Ishikawa (cell line): ENCODE measurements around the gene CA12.

Source experiments
- CREB1 ChIP-seq: IDR thresholded peaks from 2 replicates; pipeline ENCODE4 v1.6.1; 2012; ENCODE audit warnings: low read depth
- EP300 ChIP-seq: IDR thresholded peaks from 2 replicates; pipeline ENCODE4 v1.6.1; 2012; ENCODE audit warnings: borderline replicate concordance
- RAD21 ChIP-seq: IDR thresholded peaks from 2 replicates; pipeline ENCODE4 v1.6.1; 2012; ENCODE audit warnings: low read depth
- TAF1 ChIP-seq: IDR thresholded peaks from 2 replicates; pipeline ENCODE4 v1.6.1; 2012; ENCODE audit warnings: low read depth, mild to moderate bottlenecking
- TCF12 ChIP-seq: IDR thresholded peaks from 2 replicates; pipeline ENCODE4 v1.6.1; 2012; ENCODE audit warnings: low read depth
- YY1 ChIP-seq: IDR thresholded peaks from 2 replicates; pipeline ENCODE4 v1.6.1; 2012; ENCODE audit warnings: low read depth
- TF ChIP-seq, protein P1 (sequence below): IDR thresholded peaks from 2 replicates; pipeline ENCODE4 v1.6.1; 2012

DNA sequence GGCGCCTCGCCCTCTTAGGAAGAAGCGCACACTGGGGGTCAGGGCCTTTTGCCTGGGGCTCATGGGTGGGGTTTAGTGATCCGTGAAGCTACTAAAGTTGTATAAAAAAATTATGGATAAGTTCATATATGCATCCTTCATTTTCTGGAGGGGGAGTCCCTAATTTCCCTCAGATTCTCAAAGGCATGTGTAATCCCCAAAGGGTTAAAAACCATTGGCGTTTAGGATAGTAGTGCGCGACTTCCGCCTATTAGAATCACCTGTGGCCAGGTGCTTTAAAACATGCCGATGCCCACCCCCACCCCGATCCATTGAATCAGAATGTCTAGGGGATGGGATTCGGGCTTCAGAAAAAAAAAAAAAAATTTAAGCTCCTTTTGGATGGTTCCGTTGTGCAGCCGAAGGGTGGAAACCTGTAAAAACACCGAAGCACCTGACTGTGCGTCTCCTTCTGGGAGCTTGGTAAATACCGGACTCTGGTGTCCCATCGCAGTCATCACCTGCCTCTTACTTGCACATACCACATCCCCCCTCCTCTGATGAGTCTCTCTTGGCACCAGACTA lies 103.7 kb downstream of the CA12 start:
- TF ChIP-seq CREB1: no peak
- TF ChIP-seq TCF12: no peak
- no peak for TF ChIP-seq EP300
- TF ChIP-seq YY1: no peak
- no peak for TF ChIP-seq TAF1
- no peak for TF ChIP-seq RAD21
- TF ChIP-seq, protein P1, sequence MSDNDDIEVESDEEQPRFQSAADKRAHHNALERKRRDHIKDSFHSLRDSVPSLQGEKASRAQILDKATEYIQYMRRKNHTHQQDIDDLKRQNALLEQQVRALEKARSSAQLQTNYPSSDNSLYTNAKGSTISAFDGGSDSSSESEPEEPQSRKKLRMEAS: no peak
